K562 (cell line): ENCODE measurements around the gene AMDHD2. TPM values are rescaled to one million over a fixed set of nuclear protein-coding genes. Genes with fewer than 3 reads are reported as not detected.
A peak's percentile ranks its signal among the peaks of the same experiment; 100 is the strongest.

Experiments
- ATAC-seq: fragments of 200-7000 bp; cut with Tn5 transposase; 3 replicates; pipeline ENCODE4 v1.9.1; 2020; ENCODE audit warnings: moderate library complexity
- BruUV-seq: library from RNA; stranded (reverse); fragments of 400-500 nt; replicated peaks from 2 replicates; lab custom pipeline; 2021; lab: Mats Ljungman, UMichigan
- CTCF ChIA-PET: fragments of 300-600 bp; formaldehyde crosslinking; extraction: SDS; loops from one replicate; lab custom pipeline; 2021; ENCODE audit warnings: low intra/inter-chr PET ratio; lab: Yijun Ruan, JAX
- POLR2A ChIA-PET: fragments of 300-600, 350-650 bp; sonication (Branson Sonifier 250); formaldehyde crosslinking; extraction: SDS; loops from one replicate; lab custom pipeline; 2021; ENCODE audit warnings: antibody characterized with exemption, inconsistent platforms; lab: Yijun Ruan, JAX
- DNase-seq, 4 experiments: peaks; one replicate each; pipeline versions ENCODE4 v3.0.0 to v3.0.0-alpha.2; 2011 to 2018; ENCODE audit warnings: low spot score in 3 of 4, mixed read lengths in 3 of 4; ENCODE audit errors: extremely low read depth in 1 of 4
- FAIRE-seq: peaks from 2 replicates; lab custom pipeline; 2011; peaks lifted over from hg19 to GRCh38; lab: Jason Lieb, UNC
- H2AFZ ChIP-seq: 2 replicates; pipeline ENCODE4 v1.6.0; 2011; ENCODE audit warnings: low read depth, low read length, control low read depth, inconsistent platforms
- H3K27ac ChIP-seq: fragments of 200-600 bp; 3 replicates; pipeline ENCODE4 v1.8.0; 2011; ENCODE audit warnings: low read depth, mild to moderate bottlenecking, control low read depth, inconsistent platforms, low read length, moderate library complexity, mixed read lengths; ENCODE audit errors: extremely low read depth
- H3K27me3 ChIP-seq, 2 experiments: fragments of 300-600 bp in 1 of 2; 2 replicates in 1 of 2; 3 replicates in 1 of 2; pipeline versions ENCODE4 v1.6.0 to v1.8.0; 2011; ENCODE audit warnings: inconsistent platforms in 2 of 2, low read length in 2 of 2, mild to moderate bottlenecking in 1 of 2, mixed read lengths in 1 of 2, moderate library complexity in 1 of 2; ENCODE audit not compliant: control insufficient read depth in 2 of 2, insufficient read depth in 2 of 2
- H3K36me3 ChIP-seq: fragments of 300-600 bp; 3 replicates; pipeline ENCODE4 v1.8.0; 2011; ENCODE audit warnings: mild to moderate bottlenecking, low read length, inconsistent platforms; ENCODE audit not compliant: control insufficient read depth, insufficient read depth
- H3K4me1 ChIP-seq, 2 experiments: fragments of 200-600 bp in 1 of 2; replicated peaks in 1 of 2; 2 replicates in 1 of 2; 3 replicates in 1 of 2; pipeline versions ENCODE4 v1.5.1 to v1.8.0; 2011; ENCODE audit warnings: inconsistent platforms in 2 of 2, low read length in 2 of 2, mild to moderate bottlenecking in 1 of 2, mixed read lengths in 1 of 2, moderate library complexity in 1 of 2; ENCODE audit not compliant: control insufficient read depth in 2 of 2, insufficient read depth in 2 of 2
- H3K4me2 ChIP-seq: 2 replicates; pipeline ENCODE4 v1.6.1; 2011; ENCODE audit warnings: low read length, control low read depth, inconsistent platforms, mixed read lengths; ENCODE audit not compliant: insufficient read depth
- H3K4me3 ChIP-seq: fragments of 200-600 bp; sonication (generic), shearing (Covaris generic); 2 replicates; pipeline ENCODE4 v1.5.1; 2016; ENCODE audit warnings: control low read depth, inconsistent platforms
- H3K79me2 ChIP-seq: fragments of 200-600 bp; 3 replicates; pipeline ENCODE4 v1.8.0; 2011; ENCODE audit warnings: low read length, inconsistent platforms; ENCODE audit not compliant: control insufficient read depth, insufficient read depth
- H3K9ac ChIP-seq, 2 experiments: 2 replicates each; pipeline versions ENCODE4 v1.6.0 to v1.6.1; 2011; ENCODE audit warnings: low read depth in 2 of 2, low read length in 2 of 2, control low read depth in 1 of 2, inconsistent platforms in 1 of 2, mild to moderate bottlenecking in 1 of 2, mixed read lengths in 1 of 2; ENCODE audit not compliant: insufficient read depth in 1 of 2
- H3K9me1 ChIP-seq: one replicate; pipeline ENCODE4 v1.6.0; 2011; ENCODE audit warnings: inconsistent platforms, mild to moderate bottlenecking, low read length, moderate library complexity; ENCODE audit not compliant: control insufficient read depth, insufficient read depth
- H3K9me3 ChIP-seq: replicated peaks from 2 replicates; pipeline ENCODE4 v1.5.1; 2011; ENCODE audit warnings: low read depth, low read length, inconsistent platforms; ENCODE audit not compliant: control insufficient read depth, insufficient read depth
- H4K20me1 ChIP-seq: replicated peaks from 2 replicates; pipeline ENCODE4 v1.6.1; 2011; ENCODE audit warnings: low read length, inconsistent platforms, mixed read lengths; ENCODE audit not compliant: control insufficient read depth, insufficient read depth
- CEBPG ChIP-seq, 3 experiments: fragments of 200-800 bp in 1 of 3; sonication (Bioruptor generic) in 1 of 3; sonication (generic) in 1 of 3; formaldehyde crosslinking in 1 of 3; IDR thresholded peaks in 2 of 3; conservative IDR thresholded peaks in 1 of 3; 2 replicates each; pipeline versions ENCODE4 v1.6.1 to v1.8.0; 2016 to 2022; ENCODE audit warnings: missing compliant biosample characterization in 2 of 3, missing genetic modification characterization in 2 of 3, mild to moderate bottlenecking in 1 of 3, missing genetic modification reagents in 1 of 3
- CHD4 ChIP-seq: fragments of 200-600 bp; sonication (generic); IDR thresholded peaks from 3 replicates; pipeline ENCODE4 v1.6.1; 2012; ENCODE audit warnings: low read depth, mild to moderate bottlenecking, mixed read lengths, low read length, inconsistent platforms; ENCODE audit not compliant: insufficient read depth, insufficient replicate concordance, poor library complexity, severe bottlenecking
- DNMT1 ChIP-seq: fragments of 450-650 bp; IDR thresholded peaks from 2 replicates; pipeline ENCODE4 v1.6.1; 2016; ENCODE audit warnings: antibody characterized with exemption, mild to moderate bottlenecking
- DPF2 ChIP-seq: fragments of 450-650 bp; IDR thresholded peaks from 2 replicates; pipeline ENCODE4 v1.6.1; 2016
- GATAD2A ChIP-seq: fragments of 450-650 bp; IDR thresholded peaks from 2 replicates; pipeline ENCODE4 v1.6.1; 2017
- HMBOX1 ChIP-seq: sonication (generic); IDR thresholded peaks from 2 replicates; pipeline ENCODE4 v1.6.1; 2016
- MEIS2 ChIP-seq: fragments of 450-650 bp; IDR thresholded peaks from 2 replicates; pipeline ENCODE4 v1.6.1; 2014; ENCODE audit warnings: mild to moderate bottlenecking; ENCODE audit not compliant: partially characterized antibody
- PTRF ChIP-seq: fragments of 450-650 bp; IDR thresholded peaks from 2 replicates; pipeline ENCODE4 v1.6.1; 2016; ENCODE audit warnings: mild to moderate bottlenecking, missing genetic modification characterization, missing compliant biosample characterization
- RBM39 ChIP-seq: fragments of 200-400 bp; formaldehyde crosslinking; optimal IDR thresholded peaks from 2 replicates; pipeline ENCODE3; 2018; ENCODE audit warnings: low read depth, low read length
- RFX5 ChIP-seq: IDR thresholded peaks from 2 replicates; pipeline ENCODE4 v1.6.1; 2011; ENCODE audit warnings: low read depth, mild to moderate bottlenecking, improper control_type of control experiment, low read length
- SAP30 ChIP-seq: fragments of 200-600 bp; sonication (generic); IDR thresholded peaks from 2 replicates; pipeline ENCODE4 v1.6.1; 2012; ENCODE audit warnings: borderline replicate concordance, low read depth, mild to moderate bottlenecking, moderate library complexity, low read length, control low read depth, inconsistent platforms; ENCODE audit not compliant: insufficient read depth, poor library complexity, severe bottlenecking
- ZBTB26 ChIP-seq: fragments of 450-650 bp; formaldehyde crosslinking; IDR thresholded peaks from 2 replicates; pipeline ENCODE4 v1.4.0; 2022; ENCODE audit warnings: missing genetic modification characterization
- ZFP30 ChIP-seq: fragments of 250-450 bp; sonication (Bioruptor Pico); IDR thresholded peaks from 2 replicates; pipeline ENCODE4 v1.8.0; 2022; ENCODE audit warnings: moderate library complexity, mild to moderate bottlenecking, inconsistent platforms, borderline replicate concordance
- ZNF511 ChIP-seq: sonication (generic); formaldehyde crosslinking; IDR thresholded peaks from 2 replicates; pipeline ENCODE4 v1.8.0; 2022; ENCODE audit warnings: mild to moderate bottlenecking, missing genetic modification reagents
- ZNF740 ChIP-seq, 3 experiments: fragments of 200-800 bp in 1 of 3; sonication (Bioruptor generic) in 1 of 3; sonication (generic) in 1 of 3; formaldehyde crosslinking in 1 of 3; IDR thresholded peaks; 2 replicates each; pipeline versions ENCODE4 v1.6.1 to v1.8.0; 2016 to 2022; ENCODE audit warnings: mild to moderate bottlenecking in 2 of 3, missing compliant biosample characterization in 2 of 3, missing genetic modification characterization in 2 of 3, missing genetic modification reagents in 1 of 3
- ZNF764 ChIP-seq: fragments of 250-450 bp; sonication (Bioruptor Pico); IDR thresholded peaks from 2 replicates; pipeline ENCODE4 v1.4.0; 2020; ENCODE audit warnings: low read depth, mild to moderate bottlenecking, moderate library complexity
- WGBS: fragments of 100-300 bp; shearing (Covaris generic); methylation state at CpG from one replicate; pipeline ENCODE4 v1.1.6; 2016; ENCODE audit warnings: low coverage, mixed read lengths; ENCODE audit not compliant: insufficient coverage; ENCODE audit errors: missing lambda C conversion rate; 5-methylcytosine and 5-hydroxymethylcytosine counted together
- in situ Hi-C: fragments of 300-500 bp; cut with MboI; formaldehyde crosslinking; loops from 4 replicates; pipeline ENCODE4 v1.15.0; 2018; ENCODE audit warnings: inconsistent platforms, mixed read lengths
- intact Hi-C: fragments of 100-400 bp; cut with micrococcal nuclease; formaldehyde crosslinking; loops from 2 replicates; pipeline ENCODE4 v1.14.2; 2022
- polyA plus RNA-seq, 8 experiments: library from polyadenylated mRNA; depleted of rRNA in 4 of 8; stranded (reverse) in 5 of 8; unstranded in 3 of 8; fragments of >200 nt; fragmentation: Nextera tagmentation in 2 of 8; fragmentation: Illumina TruSeq in 1 of 8; extraction: Ambion mirVana in 2 of 8; extraction: Trizol in 1 of 8; gene quantifications; 2 replicates each; pipeline versions ENCODE4 v1.2.1 to v1.2.3, GENCODE V29; 2011 to 2014; ENCODE audit warnings: inconsistent platforms in 1 of 8, missing spikeins in 1 of 8
- total RNA-seq, 7 experiments: library from RNA; depleted of rRNA in 6 of 7; stranded (reverse); fragments of >200 nt in 6 of 7; fragmentation: Illumina TruSeq in 2 of 7; extraction: Trizol in 2 of 7; gene quantifications; 2 replicates each; pipeline versions ENCODE4 v1.2.1 to v1.2.3, GENCODE V29; 2011 to 2021; ENCODE audit warnings: low replicate concordance in 1 of 7

The AMDHD2 gene
- total and polyA plus RNA-seq, 9 of the 15 experiments (the other 6 are each of a cell fraction or from before 2014, with no cell fraction given) = 0.38 to 56.9 (median 18.3) TPM; not detected in 1

GRCh38 chr16:2473446-2473926, 46.7 kb upstream of the AMDHD2 start:
- peak overlapping the region in 1 of 2 experiments; percentile 98; a peak in 2 of 4 replicates for H3K9ac ChIP-seq
- H2AFZ ChIP-seq = peak overlapping the region; percentile 35; the same call in 1 of the 2 replicates
- in situ Hi-C loops (no loop called here), intact Hi-C loops (no loop called here)
- ATAC-seq = no peak
- ChIA-PET CTCF (interaction anchor here (0.6 to 1.1 kb wide), 2 partner anchors 28 to 176 kb away, joined by 3 read pairs; no protein-coding TSS in a partner anchor), POLR2A (interaction anchor here (0.6 to 1.4 kb wide), 4 partner anchors 10 to 226 kb away, joined by 3 read pairs; no protein-coding TSS in a partner anchor)
- 6% methylated on average over 46 of the region's 49 CpGs for WGBS
- peaks cover 29 to 93% of the 10 kb centered on the region in 2 experiments for H3K4me1 ChIP-seq
- peaks cover 43% of the 10 kb centered on the region for H3K79me2 ChIP-seq
- DNase-seq = peak; percentile 41 to 81 (median 68)
- H3K4me2 ChIP-seq = peak overlapping the region; percentile 34; the same call in 1 of the 2 replicates
- peaks cover 3% of the 10 kb centered on the region; the same call in 1 of the 2 replicates for H4K20me1 ChIP-seq
- H3K4me3 ChIP-seq = peak overlapping the region; percentile 76
- H3K36me3 ChIP-seq = no peaks in the 10 kb centered on the region; the same call in 2 of the 3 replicates
- H3K27me3 ChIP-seq = no peaks in the 10 kb centered on the region
- BruUV-seq = no TSS peak
- H3K9me3 ChIP-seq = no peaks in the 10 kb centered on the region
- H3K9me1 ChIP-seq = no peaks in the 10 kb centered on the region
- FAIRE-seq = no peak
- peak overlapping the region; percentile 88; the same call in 1 of the 3 replicates for H3K27ac ChIP-seq
- TF ChIP-seq ZNF511 = no peak
- no peak for TF ChIP-seq RFX5
- no peak for TF ChIP-seq DPF2
- TF ChIP-seq PTRF (tag) = no peak
- no peak for TF ChIP-seq CHD4
- TF ChIP-seq ZBTB26 (CRISPR knock-in tag) = no peak
- no peak for TF ChIP-seq ZFP30 (CRISPR knock-in tag)
- TF ChIP-seq ZNF764 (CRISPR knock-in tag) = no peak
- TF ChIP-seq GATAD2A = 0 out of 2 replicates have a peak, but pooled peaks have one; percentile 22
- TF ChIP-seq RBM39 = no peak
- peak; percentile 13; the same call in 1 of the 2 replicates for TF ChIP-seq ZNF740 (CRISPR knock-in tag; IDR thresholded peaks at IDR 0.05)
- TF ChIP-seq ZNF740 (tag; IDR thresholded peaks at IDR 0.05) = no peak
- TF ChIP-seq DNMT1 = no peak
- TF ChIP-seq CEBPG (CRISPR knock-in tag; IDR thresholded peaks at IDR 0.05) = no peak
- no peak for TF ChIP-seq CEBPG (tag; conservative IDR thresholded peaks at IDR 0.05 in 1 of 2, IDR thresholded peaks at IDR 0.05 in 1 of 2)
- no peak for TF ChIP-seq SAP30
- no peak for TF ChIP-seq HMBOX1
- no peak for TF ChIP-seq MEIS2
